ENCODE data around the gene THBS3. TPM values are rescaled to one million over a fixed set of nuclear protein-coding genes. Genes with fewer than 3 reads are reported as not detected.

THBS3 gene
- total and polyA plus RNA-seq, 9 of the 15 experiments (the other 6 are each of a cell fraction or from before 2014, with no cell fraction given) = 0.59 to 8.3 (median 3.2) TPM

DNA sequence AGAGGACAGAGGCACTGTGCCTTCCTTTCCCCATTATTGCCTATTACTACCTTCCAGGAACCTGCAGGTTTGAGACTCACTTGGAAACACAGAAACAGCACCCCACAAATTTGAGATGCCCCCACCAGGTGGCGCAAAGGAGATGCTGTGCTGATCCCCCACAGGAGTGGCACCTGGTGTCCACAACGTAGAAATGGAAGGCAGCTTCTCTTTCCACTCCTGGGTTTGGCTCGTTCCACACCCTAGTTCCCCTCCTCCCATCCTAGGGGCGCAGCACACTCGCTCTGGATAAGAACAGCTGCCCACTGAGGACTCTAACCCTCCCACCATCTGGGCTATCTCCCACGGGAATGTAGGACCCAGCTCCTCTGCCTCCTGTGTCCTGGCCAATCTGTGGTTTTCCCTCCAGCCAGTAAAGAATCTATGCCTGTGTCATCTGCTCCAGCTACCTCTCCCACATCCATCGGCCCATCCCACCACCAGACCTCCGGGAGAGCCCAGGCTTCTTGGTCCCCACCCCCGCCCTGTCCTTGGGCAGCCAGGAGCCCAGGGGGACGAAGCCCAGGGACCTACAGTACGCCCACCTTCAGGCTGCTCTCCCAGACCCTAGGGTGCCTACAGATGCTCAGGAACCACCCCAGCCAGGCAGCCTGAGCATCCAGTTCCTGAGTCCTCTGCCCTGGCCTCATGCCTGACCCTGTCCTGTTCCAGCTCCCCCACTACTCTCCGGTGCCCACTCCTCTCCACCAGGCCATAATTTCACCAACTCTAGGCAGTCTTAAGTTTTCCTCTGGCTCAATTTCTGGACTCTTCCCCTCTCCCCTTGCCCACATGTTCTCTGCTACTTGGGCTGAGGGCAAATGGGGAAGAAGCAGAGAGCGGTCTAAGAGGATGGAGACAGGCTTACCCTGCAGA, 549 bp downstream of the THBS3 start (continued):
- TF ChIP-seq PRPF4 (IDR thresholded peaks at IDR 0.05; ENCODE audit: insufficient read depth, low read depth, low read length, poor library complexity, severe bottlenecking) (no peak), ARNT (IDR thresholded peaks at IDR 0.05) (0 out of 4 replicates have a peak, but pooled peaks have one; percentile 41 to 59), GATAD2A (IDR thresholded peaks at IDR 0.05) (no peak), HCFC1 (IDR thresholded peaks at IDR 0.05; ENCODE audit: low read depth, low read length) (peak; percentile 46; the same call in 1 of the 2 replicates), SMAD4 (CRISPR knock-in tag; conservative IDR thresholded peaks at IDR 0.05) (0 out of 2 replicates have a peak, but pooled peaks have one; percentile 37), LCOR (CRISPR knock-in tag; IDR thresholded peaks at IDR 0.05) (0 out of 2 replicates have a peak, but pooled peaks have one; percentile 18), TCF3 (CRISPR knock-in tag; IDR thresholded peaks at IDR 0.05) (peak; percentile 31; the same call in 1 of the 2 replicates), ZKSCAN8 (CRISPR knock-in tag; IDR thresholded peaks at IDR 0.05) (no peak), PYGO2 (tag; IDR thresholded peaks at IDR 0.05) (no peak), BRD9 (IDR thresholded peaks at IDR 0.05; ENCODE audit: low read depth, partially characterized antibody) (peak; percentile 58), NFIX (CRISPR knock-in tag; IDR thresholded peaks at IDR 0.05; ENCODE audit: low read depth) (no peak), ZNF431 (CRISPR knock-in tag; IDR thresholded peaks at IDR 0.05) (no peak), MTA2 (IDR thresholded peaks at IDR 0.05; ENCODE audit: low read depth) (no peak), KLF16 (IDR thresholded peaks at IDR 0.05) (no peak), CBX3 (IDR thresholded peaks at IDR 0.05; ENCODE audit: borderline replicate concordance in 1 of 2, low read length in 2 of 2) (peak in 1 of 2 experiments; percentile 22; a peak in 1 of 3 replicates)
- TF ChIP-seq, protein P1, sequence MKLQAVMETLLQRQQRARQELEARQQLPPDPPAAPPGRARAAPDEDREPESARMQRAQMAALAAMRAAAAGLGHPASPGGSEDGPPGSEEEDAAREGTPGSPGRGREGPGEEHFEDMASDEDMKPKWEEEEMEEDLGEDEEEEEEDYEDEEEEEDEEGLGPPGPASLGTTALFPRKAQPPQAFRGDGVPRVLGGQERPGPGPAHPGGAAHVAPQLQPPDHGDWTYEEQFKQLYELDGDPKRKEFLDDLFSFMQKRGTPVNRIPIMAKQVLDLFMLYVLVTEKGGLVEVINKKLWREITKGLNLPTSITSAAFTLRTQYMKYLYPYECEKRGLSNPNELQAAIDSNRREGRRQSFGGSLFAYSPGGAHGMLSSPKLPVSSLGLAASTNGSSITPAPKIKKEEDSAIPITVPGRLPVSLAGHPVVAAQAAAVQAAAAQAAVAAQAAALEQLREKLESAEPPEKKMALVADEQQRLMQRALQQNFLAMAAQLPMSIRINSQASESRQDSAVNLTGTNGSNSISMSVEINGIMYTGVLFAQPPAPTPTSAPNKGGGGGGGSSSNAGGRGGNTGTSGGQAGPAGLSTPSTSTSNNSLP (IDR thresholded peaks at IDR 0.05; ENCODE audit: borderline replicate concordance, low read depth, low read length) = no peak
- TF ChIP-seq, protein P2, sequence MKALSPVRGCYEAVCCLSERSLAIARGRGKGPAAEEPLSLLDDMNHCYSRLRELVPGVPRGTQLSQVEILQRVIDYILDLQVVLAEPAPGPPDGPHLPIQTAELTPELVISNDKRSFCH (CRISPR knock-in tag; IDR thresholded peaks at IDR 0.05) = no peak
- TF ChIP-seq, protein P2 (tag; IDR thresholded peaks at IDR 0.05) = no peak
- TF ChIP-seq, protein P3, sequence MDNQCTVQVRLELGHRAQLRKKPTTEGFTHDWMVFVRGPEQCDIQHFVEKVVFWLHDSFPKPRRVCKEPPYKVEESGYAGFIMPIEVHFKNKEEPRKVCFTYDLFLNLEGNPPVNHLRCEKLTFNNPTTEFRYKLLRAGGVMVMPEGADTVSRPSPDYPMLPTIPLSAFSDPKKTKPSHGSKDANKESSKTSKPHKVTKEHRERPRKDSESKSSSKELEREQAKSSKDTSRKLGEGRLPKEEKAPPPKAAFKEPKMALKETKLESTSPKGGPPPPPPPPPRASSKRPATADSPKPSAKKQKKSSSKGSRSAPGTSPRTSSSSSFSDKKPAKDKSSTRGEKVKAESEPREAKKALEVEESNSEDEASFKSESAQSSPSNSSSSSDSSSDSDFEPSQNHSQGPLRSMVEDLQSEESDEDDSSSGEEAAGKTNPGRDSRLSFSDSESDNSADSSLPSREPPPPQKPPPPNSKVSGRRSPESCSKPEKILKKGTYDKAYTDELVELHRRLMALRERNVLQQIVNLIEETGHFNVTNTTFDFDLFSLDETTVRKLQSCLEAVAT (IDR thresholded peaks at IDR 0.05) = peak in 1 of 2 experiments; percentile 50; a peak in 1 of 4 replicates
